Measurements from ENCODE around the gene RRAD. TPM values are rescaled to one million over a fixed set of nuclear protein-coding genes. Genes with fewer than 3 reads are reported as not detected.

The RRAD gene, protein sequence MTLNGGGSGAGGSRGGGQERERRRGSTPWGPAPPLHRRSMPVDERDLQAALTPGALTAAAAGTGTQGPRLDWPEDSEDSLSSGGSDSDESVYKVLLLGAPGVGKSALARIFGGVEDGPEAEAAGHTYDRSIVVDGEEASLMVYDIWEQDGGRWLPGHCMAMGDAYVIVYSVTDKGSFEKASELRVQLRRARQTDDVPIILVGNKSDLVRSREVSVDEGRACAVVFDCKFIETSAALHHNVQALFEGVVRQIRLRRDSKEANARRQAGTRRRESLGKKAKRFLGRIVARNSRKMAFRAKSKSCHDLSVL
- total RNA-seq (2022; extraction: Qiagen RNA extraction; ENCODE audit: low read depth): 12.7 to 26.2 TPM (median 19.9 TPM) in 5 replicates

DNA sequence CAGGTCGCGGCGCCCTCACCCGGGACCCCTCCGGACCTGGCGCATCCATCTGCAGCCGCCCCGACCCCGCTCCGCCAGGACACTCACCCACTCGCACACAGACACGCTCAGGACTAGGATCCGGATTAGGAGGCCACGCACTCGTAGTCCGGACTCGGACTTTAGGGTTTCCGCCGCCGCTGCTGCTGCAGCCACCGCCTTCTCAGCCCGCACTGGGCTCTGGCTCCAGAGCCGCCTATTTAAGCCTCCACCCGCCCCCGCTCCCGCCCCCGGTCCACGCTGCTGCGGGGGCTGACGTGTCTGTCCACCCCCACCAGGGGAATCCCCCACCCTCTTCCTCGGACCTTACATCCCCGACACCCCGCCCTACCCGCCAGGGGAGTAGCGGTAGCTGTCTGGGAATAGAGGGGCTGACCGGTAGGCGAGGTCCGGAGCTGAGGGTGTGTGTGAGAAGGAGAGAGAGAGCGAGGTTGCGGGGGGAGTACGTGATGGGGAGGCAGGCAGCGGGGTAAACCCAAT, at the start of gene RRAD:
TSS of gene RRAD (minus strand) at position 214 of the 519 bp plus-strand sequence. CDS start 356 bp downstream, outside the sequence.

DNA sequence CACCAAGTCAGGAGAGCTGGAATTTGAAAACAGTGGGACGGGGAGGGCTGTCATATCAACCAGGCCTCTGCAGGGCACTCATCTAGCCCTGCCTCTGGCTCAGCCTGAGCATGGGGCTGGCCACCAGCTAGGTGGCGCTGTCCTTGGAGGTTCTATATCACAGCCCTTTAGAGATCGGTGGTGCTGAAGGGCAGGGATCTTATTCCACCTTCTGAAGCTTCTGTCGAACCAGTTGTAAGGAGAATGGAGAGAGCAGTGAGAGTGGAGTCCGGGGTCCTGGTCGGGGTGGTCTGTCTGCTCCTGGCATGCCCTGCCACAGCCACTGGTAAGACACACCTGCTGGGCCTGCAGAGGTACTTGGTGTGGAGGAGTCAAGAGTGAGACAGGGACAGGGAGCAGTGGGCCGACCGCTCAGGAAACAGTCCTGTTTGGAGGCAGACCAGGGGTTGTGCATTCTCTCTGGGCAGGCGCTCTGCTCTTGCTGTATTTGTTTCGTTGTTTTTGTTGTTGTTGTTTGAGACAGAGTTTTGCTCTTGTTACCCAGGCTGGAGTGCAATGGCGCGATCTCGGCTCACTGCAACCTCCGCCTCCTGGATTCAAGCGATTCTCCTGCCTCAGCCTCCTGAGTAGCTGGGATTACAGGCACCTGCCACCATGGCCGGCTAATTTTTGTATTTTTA, 35.9 kb upstream of the RRAD start, which contains the start of gene CES3:
TSS of gene CES3 (plus strand) at position 202 of the 680 bp plus-strand sequence. CDS start at position 244, 42 bp downstream.

DNA sequence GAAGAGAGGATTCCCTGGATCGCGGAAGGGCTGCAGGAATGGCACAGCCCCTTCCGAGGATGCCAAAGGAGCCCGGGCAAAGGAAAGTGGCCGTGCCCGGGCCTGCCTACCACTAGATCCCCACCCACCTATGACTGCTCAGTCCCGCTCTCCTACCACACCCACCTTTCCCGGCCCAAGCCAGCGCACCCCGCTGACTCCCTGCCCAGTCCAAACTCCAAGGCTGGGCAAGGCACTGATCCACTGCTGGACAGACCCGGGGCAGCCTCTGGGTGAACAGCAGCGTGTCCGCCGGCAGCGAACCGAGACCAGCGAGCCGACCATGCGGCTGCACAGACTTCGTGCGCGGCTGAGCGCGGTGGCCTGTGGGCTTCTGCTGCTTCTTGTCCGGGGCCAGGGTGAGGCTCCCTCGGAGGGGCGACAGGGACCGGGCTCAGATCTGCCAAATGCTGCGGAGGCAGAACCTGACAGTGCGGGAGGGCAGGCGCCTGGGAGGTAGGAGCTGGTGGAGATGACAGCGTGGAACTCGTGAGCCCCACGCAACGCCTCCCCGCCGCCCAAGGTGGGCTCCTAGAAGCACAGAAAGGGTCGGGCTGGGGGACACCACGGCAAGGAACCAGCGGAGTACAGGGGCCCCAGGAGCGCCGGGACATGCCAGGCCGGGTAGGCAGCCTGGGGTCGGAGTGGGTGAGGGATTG, 10.1 kb upstream of the RRAD start, which contains the start of gene CES2:
TSS of gene CES2 (plus strand) at position 203 of the 698 bp plus-strand sequence. CDS start at position 323, 120 bp downstream.

DNA sequence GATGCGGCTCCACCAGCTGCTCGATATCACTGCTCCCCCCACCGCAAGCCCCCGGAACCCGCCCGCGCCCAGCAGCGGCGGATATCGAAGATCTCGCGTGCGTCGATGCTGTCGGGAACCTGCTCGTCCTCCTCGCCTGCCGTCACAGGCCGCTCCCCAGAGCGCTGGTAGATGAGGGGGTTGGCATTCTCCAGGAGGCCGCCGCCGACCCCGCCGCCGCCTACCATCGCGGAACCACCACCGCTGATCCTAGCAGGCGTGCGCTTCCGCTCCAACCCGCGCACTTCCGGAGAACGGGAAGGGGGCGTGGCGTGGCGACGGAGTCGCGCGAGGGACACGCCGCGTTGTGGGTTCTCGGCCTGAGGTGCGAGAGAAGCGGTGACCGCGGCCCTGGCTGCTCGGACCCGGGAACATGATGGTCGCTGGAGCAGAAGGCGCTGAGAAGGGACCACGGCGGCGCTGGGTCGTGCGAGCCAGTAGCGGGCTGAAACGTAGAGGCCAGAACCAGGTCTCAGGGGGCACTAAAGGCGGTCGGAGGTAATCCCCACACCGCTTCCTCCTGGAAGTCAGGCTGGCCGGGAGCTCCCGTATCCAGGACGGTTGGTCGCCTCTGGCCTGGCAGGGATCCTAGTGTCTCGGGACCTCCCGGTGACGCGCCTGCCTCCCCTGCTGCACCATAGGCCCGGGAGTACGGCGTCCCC, 9.0 kb upstream of the RRAD start, which contains the start of gene CIAO2B:
TSS of gene CIAO2B (minus strand) at position 265 of the 701 bp plus-strand sequence. CDS start at position 227, 38 bp downstream.

DNA sequence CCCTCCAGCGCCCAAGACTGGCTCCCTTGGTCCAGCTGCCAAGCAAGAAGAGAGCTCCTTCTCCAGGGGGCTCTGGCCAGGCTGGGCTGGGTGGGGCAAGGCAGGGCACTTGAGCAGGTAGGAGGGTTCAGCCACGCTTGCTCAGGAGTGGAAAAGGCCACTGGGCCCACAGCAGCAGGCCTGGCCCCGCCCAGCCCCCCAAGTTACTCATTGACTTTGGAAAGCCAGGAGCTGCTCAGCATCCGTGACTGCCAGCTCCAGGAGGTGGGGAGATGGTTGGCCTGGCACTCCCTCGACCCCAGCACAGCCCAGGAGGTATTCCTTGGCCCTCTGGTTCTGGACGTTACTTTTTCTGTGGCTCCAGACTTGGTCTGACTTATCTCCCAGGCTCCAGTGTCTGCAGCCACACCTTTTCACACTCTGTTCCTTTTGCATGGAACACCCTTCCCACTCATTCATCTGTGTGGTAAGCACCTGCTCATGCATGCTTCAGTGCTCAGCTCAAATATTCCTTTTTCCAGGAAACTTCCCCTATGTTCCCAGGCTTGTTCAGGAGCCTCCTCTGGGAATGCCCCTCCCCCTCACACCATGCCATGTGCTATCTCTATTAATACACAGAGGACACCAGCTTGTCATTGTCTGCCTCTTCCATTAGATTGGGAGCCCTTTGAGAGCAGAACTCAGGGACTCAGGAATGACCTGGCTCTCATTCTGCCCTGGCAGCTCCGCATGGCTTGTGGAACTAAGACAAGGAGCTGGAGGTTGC, 6.3 kb downstream of the RRAD start, which contains the start of gene CDH16:
TSS of gene CDH16 (minus strand) at position 83 of the 766 bp plus-strand sequence. CDS start 820 bp downstream, outside the sequence.

DNA sequence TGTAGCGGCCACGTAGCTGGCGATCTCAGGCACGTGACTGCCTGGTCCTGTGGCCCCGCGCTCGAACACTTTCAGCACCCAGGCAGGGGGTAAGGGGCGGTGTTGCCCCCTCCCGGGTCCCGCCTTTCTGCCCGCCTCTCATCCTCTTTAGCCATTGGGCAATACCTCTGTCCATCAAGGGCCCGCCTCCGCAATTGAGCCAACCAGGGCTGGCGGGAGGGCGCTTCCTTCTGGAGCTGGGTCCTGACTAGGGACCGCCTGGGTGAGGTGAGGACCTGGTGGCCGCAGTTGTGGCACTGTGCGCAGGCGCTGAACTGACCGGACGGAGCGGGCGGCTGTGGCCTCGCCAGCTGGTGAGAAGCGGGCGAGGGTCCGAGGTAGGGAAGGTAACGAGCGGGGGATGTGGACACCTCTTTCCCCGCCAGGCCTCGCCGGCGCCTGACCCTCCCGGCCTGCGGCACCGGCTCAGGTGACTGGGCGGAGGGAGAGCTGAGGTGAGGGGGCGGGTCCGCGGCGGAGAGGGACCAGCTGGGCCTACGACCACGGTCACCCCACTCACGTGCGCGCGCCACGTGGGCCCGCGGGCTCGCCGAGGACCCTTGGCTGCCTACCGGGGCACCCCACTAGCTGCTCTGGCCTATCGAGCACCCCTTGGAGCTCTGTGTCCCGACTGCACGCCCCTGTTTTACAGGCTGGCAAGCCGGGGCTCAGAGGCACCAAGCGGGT, 44.9 kb downstream of the RRAD start, which contains the start of gene PDP2:
TSS of gene PDP2 (plus strand) at position 228 of the 726 bp plus-strand sequence. CDS start 3,770 bp downstream, outside the sequence.

Other genes starting within 250 kb of the RRAD start
- 18.3 to 39.6 TPM (median 32.5 TPM) in 5 replicates for gene CMTM4, start 228.8 kb downstream of the RRAD start, total RNA-seq (2022; extraction: Qiagen RNA extraction; ENCODE audit: low read depth)
- gene DYNC1LI2, start 173.9 kb downstream of the RRAD start, total RNA-seq (2022; extraction: Qiagen RNA extraction; ENCODE audit: low read depth): 36.4 to 56.4 TPM (median 52.1 TPM) in 5 replicates
- not detected in 5 replicates for gene TERB1, start 124.0 kb downstream of the RRAD start, total RNA-seq (2022; extraction: Qiagen RNA extraction; ENCODE audit: low read depth)
- 44.4 to 75.3 TPM (median 66.9 TPM) in 5 replicates for gene NAE1, start 94.6 kb downstream of the RRAD start, total RNA-seq (2022; extraction: Qiagen RNA extraction; ENCODE audit: low read depth)
- not detected in 5 replicates for gene CA7, start 81.1 kb downstream of the RRAD start, total RNA-seq (2022; extraction: Qiagen RNA extraction; ENCODE audit: low read depth)
- 3.9 to 6.6 TPM (median 5.1 TPM) in 5 replicates for gene PDP2, start 45.0 kb downstream of the RRAD start, total RNA-seq (2022; extraction: Qiagen RNA extraction; ENCODE audit: low read depth)
- gene CDH16, start 6.7 kb downstream of the RRAD start, total RNA-seq (2022; extraction: Qiagen RNA extraction; ENCODE audit: low read depth): 0.90 to 2.0 TPM (median 1.6 TPM) in 5 replicates
- 115 to 180 TPM (median 175 TPM) in 5 replicates for gene CIAO2B, start 8.9 kb upstream of the RRAD start, total RNA-seq (2022; extraction: Qiagen RNA extraction; ENCODE audit: low read depth)
- gene CES2, start 10.0 kb upstream of the RRAD start, total RNA-seq (2022; extraction: Qiagen RNA extraction; ENCODE audit: low read depth): 24.3 to 33.5 TPM (median 31.6 TPM) in 5 replicates
- 1.7 to 4.1 TPM (median 2.0 TPM) in 5 replicates for gene CES3, start 35.7 kb upstream of the RRAD start, total RNA-seq (2022; extraction: Qiagen RNA extraction; ENCODE audit: low read depth)
- gene CES4A, start 63.1 kb upstream of the RRAD start, total RNA-seq (2022; extraction: Qiagen RNA extraction; ENCODE audit: low read depth): 1.4 to 3.0 TPM (median 2.4 TPM) in 5 replicates
- 43.7 to 61.8 TPM (median 54.2 TPM) in 5 replicates for gene CBFB, start 103.6 kb upstream of the RRAD start, total RNA-seq (2022; extraction: Qiagen RNA extraction; ENCODE audit: low read depth)
- 22.9 to 28.3 TPM (median 25.1 TPM) in 5 replicates for gene PHAF1, start 184.4 kb upstream of the RRAD start, total RNA-seq (2022; extraction: Qiagen RNA extraction; ENCODE audit: low read depth)
- gene B3GNT9, start 225.5 kb upstream of the RRAD start, total RNA-seq (2022; extraction: Qiagen RNA extraction; ENCODE audit: low read depth): 6.2 to 10.8 TPM (median 8.8 TPM) in 5 replicates
- gene TRADD, start 234.4 kb upstream of the RRAD start, total RNA-seq (2022; extraction: Qiagen RNA extraction; ENCODE audit: low read depth): 8.5 to 23.1 TPM (median 20.9 TPM) in 5 replicates
- 4.4 to 12.7 TPM (median 9.8 TPM) in 5 replicates for gene FBXL8, start 234.4 kb upstream of the RRAD start, total RNA-seq (2022; extraction: Qiagen RNA extraction; ENCODE audit: low read depth)
- gene HSF4, start 239.2 kb upstream of the RRAD start, total RNA-seq (2022; extraction: Qiagen RNA extraction; ENCODE audit: low read depth): 10.2 to 23.3 TPM (median 14.8 TPM) in 5 replicates
- gene NOL3, start 245.0 kb upstream of the RRAD start, total RNA-seq (2022; extraction: Qiagen RNA extraction; ENCODE audit: low read depth): 54.6 to 75.8 TPM (median 68.3 TPM) in 5 replicates